HL-60/S4 treated with retinoic acid at 250 ng/mL for 4 days and 3 days (cell line): ENCODE results near the gene SYT12.

Experiments used
- in situ Hi-C: fragments of 300-500 bp; cut with MboI; formaldehyde crosslinking; loops from 2 replicates; pipeline ENCODE4 v1.7.0; 2022; ENCODE audit warnings: low sequenced_read_pairs

Gene SYT12

DNA sequence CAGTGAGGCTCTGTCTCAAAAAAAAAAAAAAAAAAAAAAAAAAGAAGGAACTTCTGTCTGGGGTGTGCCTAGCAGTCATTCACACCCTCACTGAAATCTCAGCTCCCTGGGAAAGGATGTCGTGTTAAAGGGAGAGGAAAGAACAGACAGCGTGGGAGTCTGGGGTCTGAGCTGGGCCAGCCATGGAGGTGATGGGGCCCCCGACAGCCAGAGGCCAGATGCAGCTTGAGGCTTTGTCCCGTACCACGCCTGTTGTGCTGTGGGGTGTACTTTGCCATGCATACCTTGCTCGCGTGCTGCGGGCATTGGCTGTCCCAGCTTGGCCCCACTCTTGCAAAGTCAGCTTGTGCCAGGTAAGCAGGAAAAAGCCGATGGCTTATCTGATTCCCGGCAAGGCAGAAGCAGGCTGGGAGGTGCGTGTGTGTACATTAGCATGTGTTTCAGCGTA is 4.6 kb downstream of the SYT12 start:
- in situ Hi-C loops: no loop called here

DNA sequence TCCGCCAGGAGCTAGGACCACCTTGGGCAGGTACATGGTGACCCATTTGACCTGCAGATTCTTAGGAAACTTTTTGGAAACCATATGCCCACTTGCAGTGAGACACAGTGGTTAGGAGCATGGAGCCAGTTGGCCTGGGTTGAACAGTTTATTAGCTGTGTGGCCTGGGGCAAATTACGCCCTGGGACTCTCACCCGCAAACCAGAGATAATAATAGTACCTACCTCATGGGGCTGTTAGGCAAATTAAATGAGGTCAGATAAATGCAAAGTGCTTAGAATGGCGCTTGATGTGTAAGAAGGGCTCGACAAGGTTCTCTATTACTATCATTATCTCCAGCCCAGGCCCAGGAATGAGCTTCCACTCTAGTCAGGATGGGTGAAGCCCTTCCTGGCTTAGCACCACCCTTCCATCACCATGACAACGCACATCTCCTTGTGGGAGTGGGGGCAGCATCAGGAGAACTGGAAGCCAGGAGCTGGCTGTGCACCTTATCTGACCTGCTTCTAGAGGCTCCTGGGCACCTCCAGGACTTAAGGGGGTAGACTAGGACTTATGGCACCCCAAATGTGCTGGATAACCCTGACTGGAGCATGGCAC is 5.1 kb downstream of the SYT12 start:
- in situ Hi-C loops: no loop called here

DNA sequence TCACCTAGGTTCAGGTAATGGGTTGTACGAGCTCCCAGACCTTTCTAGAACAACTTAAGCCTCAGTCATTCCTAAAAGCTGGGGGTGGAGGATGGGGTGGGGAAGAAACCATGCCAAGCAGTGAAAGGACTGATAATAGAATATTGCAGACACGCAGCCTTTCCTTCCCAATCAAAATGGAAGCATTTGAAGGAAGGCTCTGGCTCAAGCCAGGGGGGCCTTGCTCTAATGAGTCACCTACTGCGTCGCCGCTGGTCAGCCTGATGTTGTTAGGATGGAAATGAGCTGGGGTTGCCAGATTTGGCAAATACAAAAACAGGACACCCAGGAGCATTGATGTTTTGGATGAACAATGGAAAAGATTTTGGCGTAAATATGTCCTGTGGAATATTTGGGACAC is 6.2 kb downstream of the SYT12 start:
- in situ Hi-C loops: no loop called here

DNA sequence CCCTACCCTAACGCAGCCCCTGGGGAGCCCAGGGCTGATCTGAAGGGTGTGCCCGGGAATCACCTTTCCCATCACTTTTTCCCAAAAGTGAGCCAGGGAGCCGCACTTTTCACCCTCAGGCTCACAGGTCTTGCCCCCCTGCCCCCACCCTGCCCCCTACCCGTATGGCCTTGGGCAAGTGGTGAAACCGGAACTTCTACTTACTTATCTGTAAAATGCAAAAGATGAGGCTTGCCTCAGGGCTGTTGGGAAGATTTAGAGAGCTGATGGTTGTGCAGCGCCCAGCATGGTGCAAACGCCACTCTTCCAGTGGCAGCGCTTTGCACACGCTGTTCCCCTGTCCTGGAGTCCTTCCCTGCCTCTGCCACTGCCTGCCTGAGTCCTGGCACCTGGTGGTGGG is 8.0 kb downstream of the SYT12 start:
- in situ Hi-C loops: no loop called here

DNA sequence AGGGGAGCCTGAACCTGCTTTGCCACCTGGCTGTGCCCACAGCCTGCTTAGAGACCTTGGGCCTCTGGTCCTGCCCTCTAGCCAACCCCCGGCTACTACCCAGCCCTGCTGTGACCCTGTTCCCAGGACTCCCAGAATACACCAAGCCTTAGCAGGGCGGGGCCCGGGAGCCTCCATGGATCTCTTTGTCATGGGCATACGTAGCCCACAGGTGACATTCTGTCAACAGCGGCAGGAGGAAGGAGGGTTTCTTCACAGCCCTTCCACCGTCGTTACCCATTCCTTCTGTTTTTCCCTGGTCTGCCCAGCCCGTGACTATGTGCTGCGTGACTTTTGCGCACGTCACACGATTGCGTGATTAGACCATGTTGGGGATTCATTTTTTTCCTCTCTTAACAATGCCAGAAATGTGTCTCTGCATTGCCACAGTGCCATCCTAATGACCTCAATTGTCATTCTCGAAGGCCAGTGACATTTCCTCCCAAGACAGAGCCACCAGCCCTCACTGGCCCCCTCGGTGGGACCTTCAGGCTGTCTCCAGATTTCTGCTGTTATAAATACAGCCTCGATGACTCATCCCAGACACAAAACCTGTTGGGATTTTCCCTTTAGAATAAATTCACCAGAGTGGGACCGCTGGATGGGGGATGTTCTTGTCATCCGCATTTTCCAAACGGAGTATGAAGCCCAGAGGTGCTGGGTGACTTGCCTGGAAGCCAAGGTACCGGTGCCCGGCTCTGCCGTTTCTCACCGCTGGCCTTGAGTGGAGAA is 9.0 kb downstream of the SYT12 start:
- in situ Hi-C loops: no loop called here

DNA sequence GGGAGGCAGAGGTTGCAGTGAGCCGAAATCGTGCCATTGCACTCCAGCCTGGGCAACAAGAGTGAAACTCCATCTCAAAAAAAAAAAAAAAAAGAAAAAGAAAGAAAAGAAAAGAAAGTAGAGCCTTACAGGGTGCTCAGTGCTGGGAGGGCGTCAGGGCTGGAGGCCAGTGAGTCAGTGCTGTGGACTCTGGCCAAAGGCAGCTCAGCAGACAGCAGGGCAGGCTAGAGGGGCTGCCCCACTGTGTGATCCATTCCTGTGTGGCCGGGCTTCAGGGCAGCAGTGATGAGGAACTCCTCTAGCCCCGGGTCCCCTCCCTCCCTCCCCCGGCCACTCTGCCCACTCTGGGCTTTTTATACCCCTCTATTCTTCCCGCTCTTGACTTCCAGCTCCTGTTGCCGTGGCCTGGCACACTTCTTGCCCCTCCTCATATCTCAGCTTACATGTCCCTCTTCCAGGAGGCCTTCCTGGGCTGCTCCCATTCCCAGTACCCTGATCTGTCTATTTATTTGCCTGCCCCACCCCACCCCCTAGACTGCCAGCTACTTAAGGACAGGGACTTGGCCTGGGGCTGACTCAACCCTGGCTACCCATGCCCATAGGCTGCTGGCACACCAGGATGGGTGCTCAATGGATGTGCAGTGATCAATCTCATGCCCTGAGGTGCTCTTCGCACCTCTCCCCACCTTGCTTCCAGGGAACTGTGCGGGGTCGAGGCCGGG is 10.1 kb downstream of the SYT12 start:
- in situ Hi-C loops: no loop called here

DNA sequence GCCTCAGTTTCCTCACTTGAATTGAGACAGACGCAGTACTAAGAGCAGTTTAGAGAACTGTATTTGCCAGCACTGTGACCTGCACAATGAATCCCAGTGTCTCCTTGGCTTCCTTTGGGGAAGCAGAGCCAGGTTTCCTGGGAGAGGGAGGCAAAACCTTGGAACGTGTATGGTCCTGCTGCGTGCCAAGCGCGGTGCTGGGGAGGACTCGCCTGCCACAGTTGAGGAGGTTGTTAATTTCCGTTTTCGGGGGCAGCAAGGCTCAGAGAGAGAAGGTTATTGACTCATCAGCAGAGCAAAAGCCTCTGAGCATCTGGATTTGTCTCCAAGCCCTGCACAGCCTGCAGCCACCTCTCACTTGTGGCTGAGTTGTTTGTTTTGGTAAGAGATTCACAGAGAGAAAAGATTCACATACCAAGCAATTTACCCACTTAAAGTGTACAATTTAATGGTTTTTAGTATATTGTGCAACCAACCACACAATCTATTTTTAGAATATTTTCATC is 10.8 kb downstream of the SYT12 start:
- in situ Hi-C loops: no loop called here

DNA sequence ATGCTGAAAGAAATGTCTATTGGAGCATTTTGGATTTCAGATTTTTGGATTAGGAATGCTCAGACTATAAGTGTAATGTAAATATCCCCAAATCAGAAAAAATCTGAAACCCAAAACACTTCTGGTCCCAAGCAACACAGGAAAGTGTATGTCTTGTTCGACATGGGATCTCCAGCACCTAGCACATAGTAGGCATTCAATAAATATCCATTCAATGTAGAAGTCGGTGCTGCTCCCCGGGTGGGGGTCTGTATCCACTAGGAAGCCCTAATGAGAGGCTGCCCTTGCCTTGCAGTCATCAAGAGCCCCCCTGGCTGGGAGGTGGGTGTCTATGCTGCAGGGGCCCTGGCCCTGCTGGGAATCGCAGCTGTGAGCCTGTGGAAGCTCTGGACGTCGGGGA is 11.4 kb downstream of the SYT12 start:
- in situ Hi-C loops: no loop called here

DNA sequence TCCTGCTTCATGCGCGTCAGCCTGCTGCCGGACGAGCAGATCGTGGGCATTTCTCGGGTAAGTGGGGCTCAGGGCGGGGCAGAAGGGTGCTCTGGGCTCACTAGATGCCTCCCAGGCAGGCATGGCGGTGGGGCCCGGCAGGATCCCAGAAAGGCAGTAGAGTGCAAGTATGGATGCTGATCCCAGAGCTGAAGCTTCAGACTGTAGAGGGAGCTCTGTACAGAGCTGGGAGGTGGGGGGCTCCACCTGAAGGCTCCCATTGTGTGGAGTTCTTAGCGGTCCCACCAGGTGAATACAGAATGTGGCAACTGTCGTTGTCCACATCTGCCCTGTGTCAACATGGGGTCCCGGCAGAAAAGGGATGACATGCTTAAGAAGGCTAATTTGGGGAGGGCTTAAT is 17.2 kb downstream of the SYT12 start:
- in situ Hi-C loops: no loop called here

DNA sequence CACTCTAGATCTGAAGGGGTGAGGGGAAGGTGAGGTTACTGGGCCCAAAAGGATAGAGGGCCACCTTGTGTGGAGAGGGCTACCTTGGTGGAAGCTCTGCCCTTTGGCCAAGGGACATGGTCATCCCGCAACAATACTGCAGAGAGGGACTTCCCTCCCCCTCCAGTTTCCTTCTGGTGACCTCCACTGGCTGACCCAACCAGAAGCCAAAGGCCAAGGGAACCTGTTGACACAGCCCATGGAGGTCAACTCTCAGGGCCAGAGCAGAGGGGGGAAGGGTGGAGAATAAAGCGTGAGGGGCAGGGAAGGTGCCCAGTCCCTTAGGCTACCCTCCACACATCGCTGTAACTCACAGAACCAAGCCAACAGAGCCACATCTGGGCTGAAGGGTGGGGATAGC is 18.7 kb downstream of the SYT12 start:
- in situ Hi-C loops: no loop called here

DNA sequence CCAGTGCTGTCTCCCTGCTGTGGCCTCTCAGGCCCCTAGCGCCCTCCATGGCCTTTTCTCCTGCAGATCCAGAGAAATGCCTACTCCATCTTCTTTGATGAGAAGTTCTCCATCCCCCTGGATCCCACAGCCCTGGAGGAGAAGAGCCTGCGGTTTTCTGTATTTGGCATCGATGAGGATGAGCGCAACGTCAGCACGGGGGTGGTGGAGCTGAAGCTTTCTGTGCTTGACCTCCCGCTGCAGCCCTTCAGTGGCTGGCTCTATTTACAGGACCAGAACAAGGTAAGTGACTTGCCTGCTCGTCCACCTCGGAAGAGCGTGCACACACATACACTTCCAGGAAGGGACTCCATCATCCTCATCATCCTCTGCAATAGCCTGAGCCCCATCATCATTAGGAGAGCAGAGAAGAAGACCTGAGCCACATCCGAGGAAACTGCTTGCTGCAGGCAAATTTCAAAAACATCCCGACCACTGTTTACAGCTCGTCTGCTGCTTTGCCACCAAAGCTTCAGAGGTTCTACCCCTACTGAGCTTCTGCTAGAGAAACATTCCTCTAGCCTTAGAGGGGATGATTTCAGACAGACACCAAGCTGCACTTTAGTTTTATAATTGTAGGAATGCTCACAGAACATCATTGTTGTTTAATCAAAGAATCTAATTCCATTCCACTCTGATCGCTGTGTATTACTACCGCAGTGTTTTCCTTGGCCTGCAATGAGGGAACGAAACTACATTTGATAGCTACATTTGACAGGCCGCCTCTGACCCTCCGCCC is 20.8 kb downstream of the SYT12 start:
- in situ Hi-C loops: no loop called here

DNA sequence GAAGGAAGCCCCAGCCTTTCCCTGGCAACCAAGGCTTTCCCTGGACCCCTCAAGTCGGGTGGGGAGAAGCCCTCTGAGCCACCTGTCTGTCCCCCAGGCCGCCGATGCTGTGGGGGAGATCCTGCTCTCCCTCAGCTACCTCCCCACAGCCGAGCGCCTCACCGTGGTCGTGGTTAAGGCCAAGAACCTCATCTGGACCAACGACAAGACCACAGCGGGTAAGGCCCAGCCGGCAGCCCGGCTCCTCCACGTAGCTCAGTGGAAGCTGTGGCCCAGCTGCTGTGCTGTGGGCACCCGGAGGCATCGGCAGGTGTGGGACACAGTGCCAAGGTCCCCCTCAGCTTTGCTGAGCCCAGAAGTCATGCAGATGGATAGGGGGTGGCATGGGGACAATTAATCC is 21.6 kb downstream of the SYT12 start:
- in situ Hi-C loops: no loop called here

DNA sequence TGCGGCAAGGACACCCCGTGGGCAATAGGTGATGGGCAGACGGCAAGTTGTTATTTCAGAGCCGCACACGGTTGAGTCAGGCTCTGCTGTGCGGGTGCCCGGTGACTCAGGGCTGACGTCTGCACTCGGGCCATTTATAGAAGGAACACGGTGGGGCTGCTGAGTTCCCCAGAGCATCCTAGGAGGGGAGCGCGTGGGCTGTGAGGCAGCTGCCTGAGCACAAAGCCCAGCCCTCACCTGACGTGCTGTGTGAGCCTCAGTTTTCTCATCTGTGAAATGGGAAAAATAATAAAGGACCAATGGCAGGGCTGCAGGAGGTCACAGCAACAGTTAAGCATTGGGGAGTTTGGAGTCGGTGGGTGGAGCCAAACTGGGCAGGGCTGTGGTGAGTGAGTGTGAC is 22.4 kb downstream of the SYT12 start:
- in situ Hi-C loops: no loop called here

DNA sequence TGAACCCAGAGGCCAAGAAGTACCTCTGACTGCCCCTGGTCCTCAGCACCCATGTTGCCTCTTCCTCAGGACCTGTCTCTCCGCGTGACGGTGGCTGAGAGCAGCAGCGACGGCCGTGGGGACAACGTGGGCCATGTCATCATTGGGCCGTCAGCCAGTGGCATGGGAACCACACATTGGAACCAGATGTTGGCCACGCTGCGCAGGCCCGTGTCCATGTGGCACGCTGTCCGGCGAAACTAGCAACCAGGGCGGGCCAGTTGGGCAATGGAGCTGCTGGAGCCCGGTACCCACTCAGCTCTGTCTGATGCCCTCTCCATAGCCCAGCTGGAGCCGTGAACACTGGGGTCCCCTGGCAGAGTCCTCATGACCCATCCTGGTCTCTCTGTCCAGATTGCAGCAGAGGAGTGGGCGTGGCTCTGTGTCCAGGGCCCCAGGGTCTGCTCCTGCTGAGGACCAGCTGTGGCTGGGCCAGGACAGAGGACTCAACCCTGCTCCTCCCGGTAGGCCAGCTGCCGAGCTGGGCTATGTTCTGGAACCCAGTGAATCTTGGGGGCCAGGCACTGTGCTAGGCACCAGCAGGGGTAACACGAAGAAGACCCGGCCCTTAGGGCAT is 25.7 kb downstream of the SYT12 start:
- in situ Hi-C loops: no loop called here

DNA sequence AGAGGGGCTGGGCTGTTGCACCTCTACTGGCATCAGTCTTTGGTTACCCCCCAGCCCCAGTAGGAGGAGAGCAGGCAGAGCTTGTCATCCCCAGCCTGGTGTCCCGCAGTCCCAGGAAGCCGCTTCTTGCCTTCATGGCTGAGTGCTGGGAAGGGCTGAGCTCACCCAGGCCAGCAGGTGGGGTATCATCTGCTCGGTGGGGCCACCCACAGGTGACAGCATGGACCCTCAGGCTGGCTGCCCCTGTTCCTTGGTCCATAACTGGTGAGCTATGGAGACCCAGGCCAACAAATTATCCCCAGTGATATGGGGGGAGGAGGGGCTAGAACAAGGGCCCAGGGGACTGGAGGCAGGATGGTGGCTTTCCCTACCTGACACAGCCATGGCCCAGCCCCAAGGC is 27.2 kb downstream of the SYT12 start:
- in situ Hi-C loops: no loop called here

DNA sequence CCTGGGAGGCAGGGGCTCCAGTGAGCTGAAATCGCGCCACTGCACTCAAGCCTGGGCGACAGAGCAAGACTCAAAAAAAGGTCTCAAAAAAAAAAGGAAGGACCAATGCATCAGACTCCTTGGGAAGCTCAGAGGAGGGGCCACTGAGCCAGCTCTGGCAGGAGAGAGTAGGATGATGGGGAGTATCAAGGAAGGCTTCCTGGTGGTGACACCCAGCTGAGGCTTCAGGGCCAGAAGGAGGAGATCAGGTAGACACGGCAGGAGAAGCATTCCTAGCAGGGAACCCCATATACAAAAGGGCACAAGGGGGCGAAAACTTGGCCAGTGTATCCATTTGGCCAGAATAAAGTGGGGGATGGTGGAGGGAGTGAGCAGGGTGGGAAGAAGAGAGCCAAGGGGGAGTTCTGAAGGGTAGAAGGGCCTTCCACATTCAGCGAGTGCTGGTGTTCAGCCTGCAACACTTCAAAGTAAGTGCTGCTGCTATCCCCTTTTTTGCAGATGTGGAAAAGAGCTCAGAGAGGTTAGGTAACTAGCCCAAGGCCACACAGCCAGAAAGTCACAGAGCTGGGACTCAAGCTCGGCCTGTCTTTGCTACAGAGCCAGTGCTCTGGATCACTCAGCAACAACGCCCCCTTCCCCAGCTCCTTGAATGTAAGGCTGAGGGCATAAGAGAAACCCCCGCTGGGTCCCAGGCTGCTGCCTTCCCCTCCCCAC is 28.4 kb downstream of the SYT12 start:
- in situ Hi-C loops: no loop called here

DNA sequence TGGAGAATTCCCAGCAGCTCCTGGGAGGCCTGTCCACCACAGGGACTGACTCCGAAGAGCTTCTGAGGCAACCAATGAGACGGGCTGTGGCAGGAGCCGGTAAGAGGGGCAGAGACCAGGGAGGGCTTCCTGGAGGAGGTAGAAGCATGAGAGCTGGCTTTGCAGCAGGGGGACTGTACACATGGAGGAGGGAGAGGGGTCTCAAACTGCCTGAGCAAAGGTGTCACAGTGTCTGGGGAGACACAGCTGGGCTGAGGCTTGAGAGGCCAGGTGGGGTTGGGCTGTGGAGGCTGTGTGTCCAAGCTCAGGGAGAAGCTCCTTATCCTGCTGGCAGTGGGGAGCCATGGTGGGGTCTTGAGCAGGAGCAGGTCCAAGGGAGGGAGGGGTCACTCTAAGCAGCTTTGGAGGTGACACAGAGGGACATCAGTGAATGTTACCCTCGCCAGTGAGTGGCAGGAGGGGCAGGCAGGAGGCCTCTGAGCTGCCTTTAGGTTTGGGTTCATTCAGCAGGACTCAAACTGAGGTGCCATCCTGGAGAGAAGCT is 29.1 kb downstream of the SYT12 start:
- in situ Hi-C loops: no loop called here

DNA sequence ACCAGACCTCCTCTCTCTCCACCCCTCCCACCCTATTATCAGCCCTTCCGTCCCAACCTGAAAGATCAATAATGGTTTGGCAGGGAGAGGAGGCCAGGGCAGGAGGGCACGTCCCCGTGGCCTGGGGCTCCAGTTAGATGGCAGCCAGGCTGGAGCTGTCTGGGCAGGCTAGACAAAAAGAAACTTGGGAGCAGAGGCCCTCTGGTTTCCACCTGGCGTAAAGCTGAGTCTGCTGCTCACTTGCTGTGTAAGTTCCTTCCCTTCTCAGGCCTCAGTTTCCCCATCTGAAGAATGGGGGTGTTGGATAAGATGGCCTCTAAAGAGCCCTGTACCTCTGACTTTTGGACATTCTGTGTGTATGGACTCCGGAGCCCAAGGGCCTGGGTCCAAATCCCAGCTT is 30.0 kb downstream of the SYT12 start:
- in situ Hi-C loops: no loop called here

DNA sequence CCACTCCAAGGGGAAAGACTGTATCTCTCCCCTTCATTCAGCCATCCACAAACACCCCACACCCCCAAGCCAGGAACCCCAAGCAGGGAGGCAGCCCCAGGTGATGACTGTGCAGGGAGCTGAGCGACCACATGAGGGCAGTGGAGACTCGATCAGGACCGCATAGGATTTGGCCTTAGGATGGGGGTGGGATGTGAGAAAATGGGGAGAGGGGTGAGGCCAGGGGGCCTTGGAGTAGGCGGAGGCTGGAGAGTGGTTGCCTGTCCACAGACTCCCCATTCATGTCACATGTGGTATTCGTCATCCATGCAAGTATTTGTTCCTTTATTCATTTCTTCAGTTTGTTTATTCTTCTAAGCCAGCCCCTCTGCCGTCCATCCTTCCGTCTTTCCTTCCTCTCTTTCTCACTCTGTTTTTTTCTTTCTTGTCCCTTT is 31.0 kb downstream of the SYT12 start:
- in situ Hi-C loops: no loop called here

DNA sequence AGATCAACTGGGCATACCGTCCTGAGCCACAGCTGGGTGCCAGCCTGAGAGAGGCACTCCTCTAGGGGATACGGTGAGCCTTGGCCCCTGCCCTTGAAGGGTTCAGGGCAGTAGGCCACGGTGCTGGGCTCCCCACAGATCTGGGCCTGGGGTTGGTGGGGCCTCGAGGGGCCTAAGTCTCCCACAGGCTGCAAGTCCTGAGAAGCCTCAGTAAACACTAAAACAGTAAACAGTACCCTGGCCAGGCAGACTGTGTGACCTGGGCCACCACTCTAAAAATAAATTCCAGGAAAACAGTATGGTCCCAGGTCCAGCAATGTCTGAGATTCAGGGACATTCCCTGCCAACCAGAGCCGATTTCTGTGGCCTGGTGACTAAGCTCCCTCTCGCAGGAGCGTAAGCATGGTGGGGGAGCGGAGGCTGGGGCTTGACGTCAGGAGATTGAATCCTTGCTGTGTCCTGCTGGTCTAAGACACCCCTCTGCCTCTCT is 31.5 kb downstream of the SYT12 start:
- in situ Hi-C loops: no loop called here
